Lung (tissue), 12 donors: ENCODE results near the gene CCDC182. TPM values are rescaled to one million over a fixed set of nuclear protein-coding genes. Genes with fewer than 3 reads are reported as not detected.

ENCODE experiments used
- ATAC-seq: fragments of 200-7000 bp; cut with Tn5 transposase; one replicate; pipeline ENCODE4 v1.9.1; 2020; ENCODE audit warnings: moderate number of reproducible peaks; ENCODE audit not compliant: insufficient read depth, low FRiP score
- DNase-seq, 3 donors: peaks; one replicate each; pipeline ENCODE4 v3.0.0-alpha.2; 2013 to 2017
- H3K27ac ChIP-seq, 2 donors: one replicate each; pipeline ENCODE4 v1.5.1; 2013; ENCODE audit warnings: mild to moderate bottlenecking in 2 of 2, moderate library complexity in 2 of 2, control low read depth in 1 of 2, inconsistent platforms in 1 of 2, low read depth in 1 of 2, low read length in 1 of 2
- H3K27me3 ChIP-seq, 3 donors: one replicate each; pipeline ENCODE4 v1.5.1; 2013; ENCODE audit warnings: low read length in 2 of 3; ENCODE audit not compliant: control insufficient read depth in 3 of 3, insufficient read depth in 3 of 3
- H3K36me3 ChIP-seq, 4 donors: one replicate each; pipeline ENCODE4 v1.5.1; 2013; ENCODE audit warnings: low read length in 4 of 4, mild to moderate bottlenecking in 1 of 4, moderate library complexity in 1 of 4; ENCODE audit not compliant: control insufficient read depth in 4 of 4, insufficient read depth in 4 of 4
- H3K4me1 ChIP-seq, 5 donors: one replicate each; pipeline ENCODE4 v1.5.1; 2013; ENCODE audit warnings: low read length in 5 of 5, mild to moderate bottlenecking in 2 of 5, moderate library complexity in 1 of 5; ENCODE audit not compliant: control insufficient read depth in 5 of 5, insufficient read depth in 5 of 5
- H3K4me3 ChIP-seq: one replicate; pipeline ENCODE4 v1.5.1; 2013; ENCODE audit warnings: mild to moderate bottlenecking, control low read depth, moderate library complexity
- H3K9ac ChIP-seq, 2 donors: one replicate each; pipeline ENCODE4 v1.5.1; 2013; ENCODE audit warnings: low read length in 2 of 2, control low read depth in 1 of 2; ENCODE audit not compliant: insufficient read depth in 1 of 2
- H3K9me3 ChIP-seq, 4 donors: one replicate each; pipeline ENCODE4 v1.5.1; 2013; ENCODE audit warnings: low read length in 3 of 4, mild to moderate bottlenecking in 1 of 4, moderate library complexity in 1 of 4; ENCODE audit not compliant: control insufficient read depth in 4 of 4, insufficient read depth in 3 of 4
- WGBS, 2 donors: extraction: QIAGEN DNeasy Blood & Tissue Kit; methylation state at CpG; one replicate each; pipeline ENCODE4 v1.1.7; 2013; 5-methylcytosine and 5-hydroxymethylcytosine counted together
- polyA plus RNA-seq, 2 donors: library from polyadenylated mRNA; stranded (reverse); fragments of 200-250 nt; gene quantifications; one replicate each; pipeline ENCODE4 v1.2.1, GENCODE V29; 2013
- total RNA-seq, 2 donors: library from RNA; depleted of rRNA in 1 of 2; stranded (reverse); fragments of >200 nt in 1 of 2; gene quantifications; one replicate each; pipeline ENCODE4 v1.2.1, GENCODE V29; 2014 to 2021
- TF ChIP-seq, protein P1 (sequence below): IDR thresholded peaks from 2 replicates; pipeline ENCODE4 v1.5.1; 2012; ENCODE audit warnings: mild to moderate bottlenecking; ENCODE audit errors: control extremely low read depth, extremely low read depth
- donor health status: control.
- donor health status: control.
- donor health status: Bipolar disorder and iron deficiency.
- donor health status: healthy.
- donor health status: DM: yes; HTN: yes; CAD: no.

Gene CCDC182
- total and polyA plus RNA-seq, 4 donors = not detected

DNA sequence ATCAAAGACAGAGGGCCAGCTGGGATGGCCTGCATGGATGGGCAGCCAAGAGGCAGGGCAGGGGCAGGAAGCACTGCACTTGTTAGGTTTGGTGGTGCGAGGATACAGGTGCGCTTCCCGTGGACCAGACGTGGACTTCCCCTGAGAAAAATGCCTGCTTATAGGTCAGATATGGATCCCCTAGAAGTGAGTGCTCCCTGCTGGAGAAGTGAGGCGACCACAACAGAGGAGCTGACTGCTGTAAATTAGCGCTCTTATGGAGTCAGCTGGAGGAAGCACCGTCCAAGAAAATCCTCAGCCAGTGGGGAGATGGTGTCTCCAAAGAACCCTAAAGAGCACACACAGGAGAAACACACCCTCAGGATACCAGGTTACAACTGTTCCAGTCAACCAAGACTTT, 27.7 kb upstream of the CCDC182 start:
- Histone ChIP-seq H3K36me3 (no peaks in the 10 kb centered on the region), H3K9ac (no peak overlapping the region), H3K4me1 (no peaks in the 10 kb centered on the region), H3K27ac (no peak overlapping the region), H3K4me3 (no peak overlapping the region), H3K9me3 (no peaks in the 10 kb centered on the region), H3K27me3 (no peaks in the 10 kb centered on the region)
- WGBS, 2 donors = 71 to 79% methylated on average over 7 of the region's 7 CpGs
- ATAC-seq (no peak), DNase-seq (no peak)
- TF ChIP-seq, protein P1, sequence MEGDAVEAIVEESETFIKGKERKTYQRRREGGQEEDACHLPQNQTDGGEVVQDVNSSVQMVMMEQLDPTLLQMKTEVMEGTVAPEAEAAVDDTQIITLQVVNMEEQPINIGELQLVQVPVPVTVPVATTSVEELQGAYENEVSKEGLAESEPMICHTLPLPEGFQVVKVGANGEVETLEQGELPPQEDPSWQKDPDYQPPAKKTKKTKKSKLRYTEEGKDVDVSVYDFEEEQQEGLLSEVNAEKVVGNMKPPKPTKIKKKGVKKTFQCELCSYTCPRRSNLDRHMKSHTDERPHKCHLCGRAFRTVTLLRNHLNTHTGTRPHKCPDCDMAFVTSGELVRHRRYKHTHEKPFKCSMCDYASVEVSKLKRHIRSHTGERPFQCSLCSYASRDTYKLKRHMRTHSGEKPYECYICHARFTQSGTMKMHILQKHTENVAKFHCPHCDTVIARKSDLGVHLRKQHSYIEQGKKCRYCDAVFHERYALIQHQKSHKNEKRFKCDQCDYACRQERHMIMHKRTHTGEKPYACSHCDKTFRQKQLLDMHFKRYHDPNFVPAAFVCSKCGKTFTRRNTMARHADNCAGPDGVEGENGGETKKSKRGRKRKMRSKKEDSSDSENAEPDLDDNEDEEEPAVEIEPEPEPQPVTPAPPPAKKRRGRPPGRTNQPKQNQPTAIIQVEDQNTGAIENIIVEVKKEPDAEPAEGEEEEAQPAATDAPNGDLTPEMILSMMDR = no peak

DNA sequence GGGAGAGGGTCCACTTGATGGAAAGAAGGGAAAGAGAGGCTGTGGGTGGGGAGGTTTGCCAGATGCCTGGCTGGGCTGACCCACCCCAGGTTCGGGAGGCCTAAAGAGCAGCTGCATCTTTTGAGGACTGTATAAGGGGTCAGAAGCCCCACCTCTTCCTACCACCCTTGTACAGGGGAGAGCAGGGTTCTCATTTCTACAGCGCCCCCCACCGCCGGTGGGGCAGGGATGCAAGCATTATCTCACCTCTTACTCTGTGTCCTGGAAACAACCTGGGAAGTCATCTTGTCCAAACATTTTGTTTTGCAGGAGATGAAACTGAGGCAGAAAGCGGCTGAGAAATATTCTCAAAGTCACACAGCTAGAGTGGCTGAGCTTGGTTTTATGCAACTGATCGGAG, 22.5 kb upstream of the CCDC182 start:
- Histone ChIP-seq H3K9ac (no peak overlapping the region), H3K9me3 (no peaks in the 10 kb centered on the region), H3K27me3 (no peaks in the 10 kb centered on the region), H3K4me1 (peaks cover 0 to 10% (median 0%) of the 10 kb centered on the region in 5 donors), H3K4me3 (no peak overlapping the region), H3K36me3 (no peaks in the 10 kb centered on the region), H3K27ac (no peak overlapping the region)
- 75 to 89% methylated on average over 6 of the region's 6 CpGs for WGBS, 2 donors
- TF ChIP-seq, protein P1 = no peak
- no peak for DNase-seq
- no peak for ATAC-seq

DNA sequence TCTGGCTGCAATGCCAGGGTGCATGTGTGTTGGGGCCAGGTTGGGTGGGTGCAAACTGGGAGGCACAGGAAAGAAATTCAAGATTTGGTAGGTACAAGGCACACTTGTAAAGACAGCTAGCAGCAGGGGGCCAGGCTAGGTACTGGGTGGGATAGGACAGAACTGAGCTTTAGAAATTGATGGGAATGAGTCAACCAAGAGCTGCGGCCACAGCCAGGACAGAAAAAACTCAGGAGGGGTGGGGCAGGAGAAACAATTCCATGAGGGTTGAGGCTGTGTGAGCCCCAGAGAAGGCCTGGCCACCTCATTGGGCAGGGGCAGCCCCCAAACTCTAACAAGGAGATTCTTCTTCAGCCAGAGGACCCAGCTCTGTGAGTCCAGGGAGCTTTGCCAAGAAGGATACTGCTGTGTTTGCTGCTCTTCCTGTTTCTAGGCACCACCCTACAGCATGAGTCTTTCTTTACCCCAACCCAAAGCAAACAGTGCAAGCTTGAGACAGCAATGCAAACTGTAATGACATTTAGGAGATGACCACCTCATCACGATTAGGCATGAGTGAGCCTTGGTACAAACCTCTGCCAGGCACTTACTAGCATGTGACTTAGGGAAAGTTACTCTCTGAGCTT, 21.3 kb upstream of the CCDC182 start:
- Histone ChIP-seq H3K9ac (no peak overlapping the region), H3K4me3 (no peak overlapping the region), H3K36me3 (no peaks in the 10 kb centered on the region), H3K9me3 (no peaks in the 10 kb centered on the region), H3K27me3 (no peaks in the 10 kb centered on the region), H3K27ac (no peak overlapping the region), H3K4me1 (peaks cover 0 to 17% (median 0%) of the 10 kb centered on the region in 5 donors)
- no peak for ATAC-seq
- TF ChIP-seq, protein P1 = no peak
- DNase-seq = peak in 2 of 3 donors; percentile 52 to 72
- WGBS, 2 donors = 68 to 83% methylated on average over 2 of the region's 2 CpGs
